Measurements from ENCODE around the gene WDR35. TPM values are rescaled to one million over a fixed set of nuclear protein-coding genes. Genes with fewer than 3 reads are reported as not detected.
A peak's percentile ranks its signal among the peaks of the same experiment; 100 is the strongest.
"Not testable (repeated sequence)": the region's sequence is repeated elsewhere in the genome, so short reads cannot be mapped to it uniquely, and the experiment has no call there.

WDR35 gene
- total RNA-seq, 2 experiments from 2014 or later = 2.9 to 3.9 TPM

GRCh38 chr2:19886261-19886660 is 103.6 kb downstream of the WDR35 start:
- H3K4me1 Mint-ChIP-seq (ENCODE audit: low read depth) = no peaks in the 10 kb centered on the region
- ChIA-PET CTCF (interaction anchor here (1.0 kb wide), 1 partner anchor 8 kb away, joined by 3 read pairs; no protein-coding TSS in a partner anchor), POLR2A (no interaction called here)
- H3K27ac Mint-ChIP-seq = no peak overlapping the region
- H3K4me3 Mint-ChIP-seq = no peak overlapping the region
- no peak for DNase-seq
- H3K27me3 Mint-ChIP-seq (ENCODE audit: low read depth) = no peaks in the 10 kb centered on the region
- no peaks in the 10 kb centered on the region for H3K9me3 Mint-ChIP-seq (ENCODE audit: insufficient read depth)
- H3K36me3 Mint-ChIP-seq (ENCODE audit: low read depth) = no peaks in the 10 kb centered on the region
- no peak for ATAC-seq

- POLR2A ChIA-PET = no interaction called here
- CTCF ChIA-PET = interaction anchor here (1.0 kb wide), 1 partner anchor 9 kb away, joined by 3 read pairs; no protein-coding TSS in a partner anchor
- no peak for DNase-seq
- H3K4me1 Mint-ChIP-seq (ENCODE audit: low read depth) = no peaks in the 10 kb centered on the region
- no peak overlapping the region for H3K4me3 Mint-ChIP-seq
- no peaks in the 10 kb centered on the region for H3K36me3 Mint-ChIP-seq (ENCODE audit: low read depth)
- ATAC-seq = no peak
- no peaks in the 10 kb centered on the region for H3K9me3 Mint-ChIP-seq (ENCODE audit: insufficient read depth)
- no peak overlapping the region for H3K27ac Mint-ChIP-seq
- no peaks in the 10 kb centered on the region for H3K27me3 Mint-ChIP-seq (ENCODE audit: low read depth)
Observed at GRCh38 chr2:19885791-19886190, 104.1 kb downstream of the WDR35 start.

- POLR2A ChIA-PET = interaction anchor here (1.0 kb wide), 1 partner anchor 15 kb away, joined by 3 read pairs; no protein-coding TSS in a partner anchor
- no peak overlapping the region for H3K4me3 Mint-ChIP-seq
- H3K36me3 Mint-ChIP-seq (ENCODE audit: low read depth) = peaks cover 4% of the 10 kb centered on the region
- no peaks in the 10 kb centered on the region for H3K27me3 Mint-ChIP-seq (ENCODE audit: low read depth)
- H3K27ac Mint-ChIP-seq = no peak overlapping the region
- CTCF ChIA-PET = no interaction called here
- H3K9me3 Mint-ChIP-seq (ENCODE audit: insufficient read depth) = no peaks in the 10 kb centered on the region
- DNase-seq = no peak
- H3K4me1 Mint-ChIP-seq (ENCODE audit: low read depth) = no peaks in the 10 kb centered on the region
- ATAC-seq = no peak
Observed at GRCh38 chr2:19883971-19884720, 105.8 kb downstream of the WDR35 start.

- ATAC-seq = no peak
- H3K4me3 Mint-ChIP-seq = no peak overlapping the region
- no peaks in the 10 kb centered on the region for H3K27me3 Mint-ChIP-seq (ENCODE audit: low read depth)
- peak; percentile 12 for DNase-seq
- H3K9me3 Mint-ChIP-seq (ENCODE audit: insufficient read depth) = no peaks in the 10 kb centered on the region
- peaks cover 6% of the 10 kb centered on the region for H3K36me3 Mint-ChIP-seq (ENCODE audit: low read depth)
- ChIA-PET POLR2A (no interaction called here), CTCF (no interaction called here)
- no peak overlapping the region for H3K27ac Mint-ChIP-seq
- H3K4me1 Mint-ChIP-seq (ENCODE audit: low read depth) = no peaks in the 10 kb centered on the region
Observed at GRCh38 chr2:19883486-19883885, 106.4 kb downstream of the WDR35 start.

- H3K4me1 Mint-ChIP-seq (ENCODE audit: low read depth) = no peaks in the 10 kb centered on the region
- no peak for ATAC-seq
- no peak overlapping the region for H3K4me3 Mint-ChIP-seq
- H3K9me3 Mint-ChIP-seq (ENCODE audit: insufficient read depth) = no peaks in the 10 kb centered on the region
- no peaks in the 10 kb centered on the region for H3K27me3 Mint-ChIP-seq (ENCODE audit: low read depth)
- peaks cover 6% of the 10 kb centered on the region for H3K36me3 Mint-ChIP-seq (ENCODE audit: low read depth)
- no peak for DNase-seq
- ChIA-PET CTCF (no interaction called here), POLR2A (no interaction called here)
- H3K27ac Mint-ChIP-seq = no peak overlapping the region
Observed at GRCh38 chr2:19882286-19882685, 107.6 kb downstream of the WDR35 start.

GRCh38 chr2:19881908-19882265 is 108.0 kb downstream of the WDR35 start:
- POLR2A ChIA-PET = no interaction called here
- Mint-ChIP-seq H3K9me3 (ENCODE audit: insufficient read depth) (no peaks in the 10 kb centered on the region), H3K4me3 (no peak overlapping the region), H3K4me1 (ENCODE audit: low read depth) (no peaks in the 10 kb centered on the region), H3K27ac (no peak overlapping the region), H3K36me3 (ENCODE audit: low read depth) (peaks cover 6% of the 10 kb centered on the region), H3K27me3 (ENCODE audit: low read depth) (no peaks in the 10 kb centered on the region)
- CTCF ChIA-PET = no interaction called here
- ATAC-seq (no peak), DNase-seq (no peak)

- Mint-ChIP-seq H3K27me3 (ENCODE audit: low read depth) (no peaks in the 10 kb centered on the region), H3K36me3 (ENCODE audit: low read depth) (peaks cover 9% of the 10 kb centered on the region), H3K27ac (no peak overlapping the region), H3K4me3 (no peak overlapping the region), H3K9me3 (ENCODE audit: insufficient read depth) (no peaks in the 10 kb centered on the region), H3K4me1 (ENCODE audit: low read depth) (no peaks in the 10 kb centered on the region)
- DNase-seq (no peak), ATAC-seq (no peak)
- ChIA-PET POLR2A (no interaction called here), CTCF (no interaction called here)
Observed at GRCh38 chr2:19881221-19881907, 108.5 kb downstream of the WDR35 start.

GRCh38 chr2:19880191-19880590 is 109.7 kb downstream of the WDR35 start:
- H3K4me3 Mint-ChIP-seq; ATAC-seq; CTCF ChIA-PET; POLR2A ChIA-PET; DNase-seq; H3K9me3 Mint-ChIP-seq (ENCODE audit: insufficient read depth); H3K4me1 Mint-ChIP-seq (ENCODE audit: low read depth); H3K36me3 Mint-ChIP-seq (ENCODE audit: low read depth); H3K27ac Mint-ChIP-seq; H3K27me3 Mint-ChIP-seq (ENCODE audit: low read depth): not testable (repeated sequence)

- CTCF ChIA-PET = no interaction called here
- Mint-ChIP-seq H3K36me3 (ENCODE audit: low read depth) (peaks cover 15% of the 10 kb centered on the region), H3K4me3 (no peak overlapping the region), H3K27me3 (ENCODE audit: low read depth) (no peaks in the 10 kb centered on the region), H3K27ac (no peak overlapping the region), H3K4me1 (ENCODE audit: low read depth) (no peaks in the 10 kb centered on the region), H3K9me3 (ENCODE audit: insufficient read depth) (no peaks in the 10 kb centered on the region)
- DNase-seq = no peak
- no peak for ATAC-seq
- POLR2A ChIA-PET = interaction anchor here (0.7 kb wide), 1 partner anchor 119 kb away, joined by 3 read pairs; no protein-coding TSS in a partner anchor
Observed at GRCh38 chr2:19879120-19879519, 110.8 kb downstream of the WDR35 start.

- Mint-ChIP-seq H3K36me3 (ENCODE audit: low read depth) (peaks cover 17% of the 10 kb centered on the region), H3K4me3 (no peak overlapping the region), H3K9me3 (ENCODE audit: insufficient read depth) (no peaks in the 10 kb centered on the region), H3K27me3 (ENCODE audit: low read depth) (no peaks in the 10 kb centered on the region), H3K4me1 (ENCODE audit: low read depth) (no peaks in the 10 kb centered on the region), H3K27ac (no peak overlapping the region)
- DNase-seq (no peak), ATAC-seq (no peak)
- ChIA-PET POLR2A (interaction anchor here (0.7 kb wide), 1 partner anchor 119 kb away, joined by 3 read pairs; no protein-coding TSS in a partner anchor), CTCF (no interaction called here)
Observed at GRCh38 chr2:19878268-19879046, 111.4 kb downstream of the WDR35 start.

GRCh38 chr2:19876751-19877150 is 113.2 kb downstream of the WDR35 start:
- no peak overlapping the region for H3K27ac Mint-ChIP-seq
- no peaks in the 10 kb centered on the region for H3K27me3 Mint-ChIP-seq (ENCODE audit: low read depth)
- no peak for ATAC-seq
- peaks cover 22% of the 10 kb centered on the region for H3K36me3 Mint-ChIP-seq (ENCODE audit: low read depth)
- POLR2A ChIA-PET = no interaction called here
- DNase-seq = no peak
- CTCF ChIA-PET = interaction anchor here (0.7 to 1.2 kb wide), 2 partner anchors 13 to 32 kb away, joined by 3 to 4 read pairs; no protein-coding TSS in a partner anchor
- no peaks in the 10 kb centered on the region for H3K4me1 Mint-ChIP-seq (ENCODE audit: low read depth)
- no peak overlapping the region for H3K4me3 Mint-ChIP-seq
- H3K9me3 Mint-ChIP-seq (ENCODE audit: insufficient read depth) = no peaks in the 10 kb centered on the region

GRCh38 chr2:19875280-19875679 is 114.6 kb downstream of the WDR35 start:
- no peak for DNase-seq
- no peak for ATAC-seq
- Mint-ChIP-seq H3K9me3 (ENCODE audit: insufficient read depth) (no peaks in the 10 kb centered on the region), H3K36me3 (ENCODE audit: low read depth) (peaks cover 22% of the 10 kb centered on the region), H3K4me3 (no peak overlapping the region), H3K27ac (no peak overlapping the region), H3K27me3 (ENCODE audit: low read depth) (no peaks in the 10 kb centered on the region), H3K4me1 (ENCODE audit: low read depth) (no peaks in the 10 kb centered on the region)
- CTCF ChIA-PET = interaction anchor here (1.4 kb wide), 1 partner anchor 13 kb away, joined by 4 read pairs; no protein-coding TSS in a partner anchor
- POLR2A ChIA-PET = interaction anchor here (1.0 kb wide), 1 partner anchor 24 kb away, joined by 3 read pairs; no protein-coding TSS in a partner anchor

Measured in activated CD8-positive, alpha-beta T cell treated with anti-CD3 and anti-CD28 coated beads, Interleukin-2, amount 10 ng/mL, durations not matched to agents 7 days and 5 days (primary cell).